Body of pancreas (tissue), 4 donors: ENCODE results near the gene PHLDA2.

Source experiments
- CTCF ChIP-seq, 7 experiments: fragments of 450-650 bp in 4 of 7; fragments of 200-600 bp in 3 of 7; sonication (generic) in 3 of 7; IDR thresholded peaks; one replicate each; pipeline ENCODE4 v1.5.1; 2016 to 2019; ENCODE audit warnings: antibody characterized with exemption in 7 of 7
- POLR2A ChIP-seq, 3 donors: fragments of 450-650 bp; IDR thresholded peaks; one replicate each; pipeline ENCODE4 v1.6.1; 2016; ENCODE audit warnings: antibody characterized with exemption in 3 of 3, mild to moderate bottlenecking in 2 of 3

DNA sequence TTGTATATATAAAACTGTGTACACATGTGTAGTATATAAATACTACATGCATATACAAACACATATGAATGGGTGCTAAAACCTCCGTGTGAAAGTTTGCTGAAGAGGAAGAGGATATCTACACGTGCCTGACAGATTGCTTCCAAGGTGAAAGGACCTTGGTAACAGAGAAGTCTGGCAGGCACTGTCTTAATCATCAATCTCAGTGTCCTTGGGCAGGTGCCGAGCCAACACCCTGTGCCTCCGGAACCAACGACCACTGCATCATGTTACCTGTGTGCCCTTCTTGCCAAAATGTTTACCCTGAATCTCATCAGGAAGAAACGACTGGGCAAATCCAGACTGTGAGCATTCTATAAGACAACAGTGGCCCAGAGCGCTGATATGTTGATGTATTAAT, 47.9 kb upstream of the PHLDA2 start:
- TF ChIP-seq CTCF (IDR thresholded peaks at IDR 0.05) (no peak), POLR2A (IDR thresholded peaks at IDR 0.05) (no peak)
